GM10847 (cell line): ENCODE data around the gene PIK3R2.

Experiments
- POLR2A ChIP-seq: IDR thresholded peaks from 2 replicates; pipeline ENCODE4 v1.6.1; 2011; ENCODE audit not compliant: insufficient read length; ENCODE audit errors: extremely low read depth

The PIK3R2 gene

GRCh38 chr19:18140473-18140872, 12.5 kb upstream of the PIK3R2 start:
- TF ChIP-seq POLR2A, result no peak

- TF ChIP-seq POLR2A, result no peak
These were observed 11.9 kb upstream of the PIK3R2 start for GRCh38 chr19:18141031-18141430.

GRCh38 chr19:18143902-18144301, 9.1 kb upstream of the PIK3R2 start:
- no peak for TF ChIP-seq POLR2A

- no peak for TF ChIP-seq POLR2A
These were observed 8.6 kb upstream of the PIK3R2 start for GRCh38 chr19:18144361-18144760.

- no peak for TF ChIP-seq POLR2A
These were observed 8.1 kb upstream of the PIK3R2 start for GRCh38 chr19:18144906-18145305.

GRCh38 chr19:18145391-18145999, 7.5 kb upstream of the PIK3R2 start:
- no peak for TF ChIP-seq POLR2A

GRCh38 chr19:18147396-18147795, 5.6 kb upstream of the PIK3R2 start:
- no peak for TF ChIP-seq POLR2A

GRCh38 chr19:18149596-18149975, 3.4 kb upstream of the PIK3R2 start:
- no peak for TF ChIP-seq POLR2A

GRCh38 chr19:18150776-18151624, 2.0 kb upstream of the PIK3R2 start:
- TF ChIP-seq POLR2A, result no peak

- peak; percentile 49 for TF ChIP-seq POLR2A
These were observed 534 bp upstream of the PIK3R2 start for GRCh38 chr19:18152442-18152816.

GRCh38 chr19:18153556-18154134, 682 bp downstream of the PIK3R2 start:
- TF ChIP-seq POLR2A, result no peak

GRCh38 chr19:18155095-18156087, 2.4 kb downstream of the PIK3R2 start:
- no peak for TF ChIP-seq POLR2A

GRCh38 chr19:18156268-18156667, 3.3 kb downstream of the PIK3R2 start:
- TF ChIP-seq POLR2A, result no peak

- TF ChIP-seq POLR2A, result no peak
These were observed 4.0 kb downstream of the PIK3R2 start for GRCh38 chr19:18156841-18157464.
